Measurements from ENCODE around the gene KIF5C.

GRCh38 chr2:149018981-149019380 is 144.0 kb downstream of the KIF5C start:
- TF ChIP-seq CTCF (IDR thresholded peaks at IDR 0.05) (no peak), EP300 (IDR thresholded peaks at IDR 0.05) (no peak), POLR2AphosphoS5 (IDR thresholded peaks at IDR 0.05) (no peak)

All from stomach (tissue), 4 donors.